SK-N-SH treated with all-trans-retinoic acid at 6 μM for 48 hours (cell line): Measurements from ENCODE around the gene HSP90B1.

Experiments
- ATAC-seq: fragments of 200-7000 bp; cut with Tn5 transposase; 3 replicates; pipeline ENCODE4 v1.9.1; 2020; ENCODE audit warnings: mild to moderate bottlenecking, moderate library complexity
- ARNTL ChIP-seq: fragments of 450-650 bp; formaldehyde crosslinking; IDR thresholded peaks from 2 replicates; pipeline ENCODE4 v1.5.0; 2020; ENCODE audit warnings: low read depth, mild to moderate bottlenecking, moderate library complexity, borderline replicate concordance
- BACH2 ChIP-seq: fragments of 250-450 bp; sonication (Bioruptor Pico); IDR thresholded peaks from 2 replicates; pipeline ENCODE4 v1.9.0; 2021; ENCODE audit warnings: mild to moderate bottlenecking, borderline replicate concordance
- CREB5 ChIP-seq: fragments of 250-450 bp; sonication (Bioruptor Pico); IDR thresholded peaks from 2 replicates; pipeline ENCODE4 v1.5.1; 2020; ENCODE audit warnings: low read depth, mild to moderate bottlenecking, moderate library complexity
- CSDC2 ChIP-seq: fragments of 250-450 bp; sonication (Bioruptor Pico); IDR thresholded peaks from 2 replicates; pipeline ENCODE4 v1.5.0; 2020; ENCODE audit warnings: mild to moderate bottlenecking, moderate library complexity
- ESRRG ChIP-seq: fragments of 250-450 bp; sonication (Bioruptor Pico); IDR thresholded peaks from 2 replicates; pipeline ENCODE4 v1.6.1; 2021; ENCODE audit warnings: mild to moderate bottlenecking
- GLIS3 ChIP-seq: fragments of 250-450 bp; sonication (Bioruptor Pico); IDR thresholded peaks from 2 replicates; pipeline ENCODE4 v1.5.0; 2020; ENCODE audit warnings: mild to moderate bottlenecking, moderate library complexity
- ISL1 ChIP-seq: fragments of 250-450 bp; sonication (Bioruptor Pico); IDR thresholded peaks from 2 replicates; pipeline ENCODE4 v2.1.2; 2022; ENCODE audit warnings: mild to moderate bottlenecking, moderate library complexity
- OSR1 ChIP-seq: fragments of 250-450 bp; sonication (Bioruptor Pico); IDR thresholded peaks from 2 replicates; pipeline ENCODE4 v1.8.0; 2022; ENCODE audit warnings: moderate library complexity, mild to moderate bottlenecking, inconsistent platforms
- POU6F1 ChIP-seq: fragments of 250-450 bp; sonication (Bioruptor Pico); IDR thresholded peaks from 2 replicates; pipeline ENCODE4 v1.8.0; 2021; ENCODE audit warnings: low read depth, mild to moderate bottlenecking, moderate library complexity, borderline replicate concordance
- PPARA ChIP-seq: fragments of 250-450 bp; sonication (Bioruptor Pico); IDR thresholded peaks from 2 replicates; pipeline ENCODE4 v1.5.0; 2020; ENCODE audit warnings: mild to moderate bottlenecking, borderline replicate concordance
- RARB ChIP-seq: fragments of 250-450 bp; sonication (Bioruptor Pico); IDR thresholded peaks from 2 replicates; pipeline ENCODE4 v1.8.0; 2021; ENCODE audit warnings: mild to moderate bottlenecking, moderate library complexity
- SNAI2 ChIP-seq: fragments of 250-450 bp; sonication (Bioruptor Pico); IDR thresholded peaks from 2 replicates; pipeline ENCODE4 v1.5.0; 2020; ENCODE audit warnings: mild to moderate bottlenecking, moderate library complexity
- TCF4 ChIP-seq: fragments of 250-450 bp; sonication (Bioruptor Pico); IDR thresholded peaks from 2 replicates; pipeline ENCODE4 v1.8.0; 2021; ENCODE audit warnings: mild to moderate bottlenecking, moderate library complexity, borderline replicate concordance
- TOX ChIP-seq: fragments of 250-450 bp; sonication (Bioruptor Pico); IDR thresholded peaks from 2 replicates; pipeline ENCODE4 v1.8.0; 2021; ENCODE audit warnings: mild to moderate bottlenecking, moderate library complexity, borderline replicate concordance
- TSHZ2 ChIP-seq: fragments of 250-450 bp; sonication (Bioruptor Pico); IDR thresholded peaks from 2 replicates; pipeline ENCODE4 v1.5.0; 2020; ENCODE audit warnings: mild to moderate bottlenecking, moderate library complexity
- ZC3H10 ChIP-seq: fragments of 250-450 bp; sonication (Bioruptor Pico); IDR thresholded peaks from 2 replicates; pipeline ENCODE4 v1.5.1; 2021; ENCODE audit warnings: mild to moderate bottlenecking, moderate library complexity
- ZFP3 ChIP-seq: fragments of 250-450 bp; sonication (Bioruptor Pico); IDR thresholded peaks from 2 replicates; pipeline ENCODE4 v1.5.0; 2020; ENCODE audit warnings: mild to moderate bottlenecking, moderate library complexity
- ZFP30 ChIP-seq: fragments of 450-650 bp; formaldehyde crosslinking; IDR thresholded peaks from 2 replicates; pipeline ENCODE4 v1.5.0; 2022; ENCODE audit warnings: mild to moderate bottlenecking, moderate library complexity
- ZNF565 ChIP-seq: fragments of 450-650 bp; formaldehyde crosslinking; conservative IDR thresholded peaks from 2 replicates; pipeline ENCODE4 v1.5.0; 2020; ENCODE audit warnings: low read depth, mild to moderate bottlenecking, moderate library complexity
- ZNF70 ChIP-seq: fragments of 450-650 bp; formaldehyde crosslinking; IDR thresholded peaks from 2 replicates; pipeline ENCODE4 v1.5.0; 2020; ENCODE audit warnings: mild to moderate bottlenecking, moderate library complexity
- TF ChIP-seq, protein P1 (sequence below): fragments of 250-450 bp; sonication (Bioruptor Pico); IDR thresholded peaks from 2 replicates; pipeline ENCODE4 v1.5.1; 2021; ENCODE audit warnings: mild to moderate bottlenecking, moderate library complexity
- TF ChIP-seq, protein P2 (sequence below): fragments of 250-450 bp; sonication (Bioruptor Pico); IDR thresholded peaks from 2 replicates; pipeline ENCODE4 v1.8.0; 2020; ENCODE audit warnings: mild to moderate bottlenecking, moderate library complexity, borderline replicate concordance

Gene HSP90B1

GRCh38 chr12:103975368-103975767 lies 45.2 kb downstream of the HSP90B1 start:
- ATAC-seq = no peak
- no peak for TF ChIP-seq ZFP3 (CRISPR knock-in tag)
- no peak for TF ChIP-seq ARNTL (CRISPR knock-in tag)
- no peak for TF ChIP-seq CREB5 (CRISPR knock-in tag)
- no peak for TF ChIP-seq SNAI2 (CRISPR knock-in tag)
- TF ChIP-seq POU6F1 = no peak
- TF ChIP-seq, all 23 proteins: peak for 0

- no peak for TF ChIP-seq PPARA (CRISPR knock-in tag)
- TF ChIP-seq, protein P1, sequence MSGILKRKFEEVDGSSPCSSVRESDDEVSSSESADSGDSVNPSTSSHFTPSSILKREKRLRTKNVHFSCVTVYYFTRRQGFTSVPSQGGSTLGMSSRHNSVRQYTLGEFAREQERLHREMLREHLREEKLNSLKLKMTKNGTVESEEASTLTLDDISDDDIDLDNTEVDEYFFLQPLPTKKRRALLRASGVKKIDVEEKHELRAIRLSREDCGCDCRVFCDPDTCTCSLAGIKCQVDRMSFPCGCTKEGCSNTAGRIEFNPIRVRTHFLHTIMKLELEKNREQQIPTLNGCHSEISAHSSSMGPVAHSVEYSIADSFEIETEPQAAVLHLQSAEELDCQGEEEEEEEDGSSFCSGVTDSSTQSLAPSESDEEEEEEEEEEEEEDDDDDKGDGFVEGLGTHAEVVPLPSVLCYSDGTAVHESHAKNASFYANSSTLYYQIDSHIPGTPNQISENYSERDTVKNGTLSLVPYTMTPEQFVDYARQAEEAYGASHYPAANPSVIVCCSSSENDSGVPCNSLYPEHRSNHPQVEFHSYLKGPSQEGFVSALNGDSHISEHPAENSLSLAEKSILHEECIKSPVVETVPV (CRISPR knock-in tag) = no peak
- TF ChIP-seq CREB5 (CRISPR knock-in tag) = no peak
- TF ChIP-seq ZNF565 (CRISPR knock-in tag) = no peak
- no peak for ATAC-seq
These were observed 48.3 kb downstream of the HSP90B1 start for GRCh38 chr12:103978384-103978982.

GRCh38 chr12:103986829-103987228 lies 56.6 kb downstream of the HSP90B1 start:
- TF ChIP-seq ISL1 (CRISPR knock-in tag) (no peak), ZNF70 (CRISPR knock-in tag) (no peak), RARB (no peak), ZNF565 (CRISPR knock-in tag) (no peak), ESRRG (no peak), ZC3H10 (CRISPR knock-in tag) (no peak), SNAI2 (CRISPR knock-in tag) (no peak), ZFP3 (CRISPR knock-in tag) (no peak), TOX (CRISPR knock-in tag) (no peak), TCF4 (CRISPR knock-in tag) (no peak), OSR1 (CRISPR knock-in tag) (no peak), POU6F1 (no peak), PPARA (CRISPR knock-in tag) (no peak), ZFP30 (no peak), BACH2 (CRISPR knock-in tag) (no peak), TSHZ2 (no peak), GLIS3 (CRISPR knock-in tag) (no peak), CSDC2 (CRISPR knock-in tag) (no peak), ARNTL (CRISPR knock-in tag) (no peak)
- TF ChIP-seq, protein P2, sequence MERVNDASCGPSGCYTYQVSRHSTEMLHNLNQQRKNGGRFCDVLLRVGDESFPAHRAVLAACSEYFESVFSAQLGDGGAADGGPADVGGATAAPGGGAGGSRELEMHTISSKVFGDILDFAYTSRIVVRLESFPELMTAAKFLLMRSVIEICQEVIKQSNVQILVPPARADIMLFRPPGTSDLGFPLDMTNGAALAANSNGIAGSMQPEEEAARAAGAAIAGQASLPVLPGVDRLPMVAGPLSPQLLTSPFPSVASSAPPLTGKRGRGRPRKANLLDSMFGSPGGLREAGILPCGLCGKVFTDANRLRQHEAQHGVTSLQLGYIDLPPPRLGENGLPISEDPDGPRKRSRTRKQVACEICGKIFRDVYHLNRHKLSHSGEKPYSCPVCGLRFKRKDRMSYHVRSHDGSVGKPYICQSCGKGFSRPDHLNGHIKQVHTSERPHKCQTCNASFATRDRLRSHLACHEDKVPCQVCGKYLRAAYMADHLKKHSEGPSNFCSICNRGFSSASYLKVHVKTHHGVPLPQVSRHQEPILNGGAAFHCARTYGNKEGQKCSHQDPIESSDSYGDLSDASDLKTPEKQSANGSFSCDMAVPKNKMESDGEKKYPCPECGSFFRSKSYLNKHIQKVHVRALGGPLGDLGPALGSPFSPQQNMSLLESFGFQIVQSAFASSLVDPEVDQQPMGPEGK (CRISPR knock-in tag) = no peak
- TF ChIP-seq, all 23 proteins: peak for 0
- ATAC-seq = peak; percentile 90
